Hindlimb muscle (tissue), 1 donor: ENCODE results near the gene ZNF569. TPM values are rescaled to one million over a fixed set of nuclear protein-coding genes. Genes with fewer than 3 reads are reported as not detected.
A peak's percentile ranks its signal among the peaks of the same experiment; 100 is the strongest.
"Not testable (repeated sequence)": the region's sequence is repeated elsewhere in the genome, so short reads cannot be mapped to it uniquely, and the experiment has no call there.

Experiments
- DNase-seq: peaks from one replicate; pipeline ENCODE4 v3.0.0-alpha.2; 2013
- polyA plus RNA-seq: library from polyadenylated mRNA; unstranded; fragments of 120-200 nt; gene quantifications from one replicate; pipeline ENCODE4 v1.2.1, GENCODE V29; 2013; ENCODE audit not compliant: insufficient read length

The ZNF569 gene
- polyA plus RNA-seq, 1 donor, result 8.4 TPM

GRCh38 chr19:37401078-37401477, 66.2 kb downstream of the ZNF569 start:
- no peak for DNase-seq

- not testable (repeated sequence) for DNase-seq
Measured at GRCh38 chr19:37391399-37391798, 75.8 kb downstream of the ZNF569 start.

- no peak for DNase-seq
Measured at GRCh38 chr19:37389234-37389633, 78.0 kb downstream of the ZNF569 start.

- peak; percentile 97 for DNase-seq
Measured at GRCh38 chr19:37370880-37371661, 96.2 kb downstream of the ZNF569 start, which contains the start of gene ZNF527. TSS of gene ZNF527 (plus strand) at chr19:37371099. CDS start at chr19:37374199, 3,100 bp downstream.

- not testable (repeated sequence) for DNase-seq
Measured at GRCh38 chr19:37370386-37370879, 96.8 kb downstream of the ZNF569 start.

- DNase-seq, result no peak
Measured at GRCh38 chr19:37362733-37363132, 104.5 kb downstream of the ZNF569 start.

- DNase-seq, result no peak
Measured at GRCh38 chr19:37361994-37362393, 105.2 kb downstream of the ZNF569 start.

Other genes starting within 250 kb of the ZNF569 start
- 10.6 TPM for gene ZNF383, start 249.2 kb downstream of the ZNF569 start, polyA plus RNA-seq
- 5.8 TPM for gene ZNF527, start 96.3 kb downstream of the ZNF569 start, polyA plus RNA-seq
- 6.6 TPM for gene ZNF570, start 1.9 kb upstream of the ZNF569 start, polyA plus RNA-seq
- 12.6 TPM for gene ZNF793, start 39.5 kb upstream of the ZNF569 start, polyA plus RNA-seq
- 6.7 TPM for gene ZNF571, start 127.3 kb upstream of the ZNF569 start, polyA plus RNA-seq
- gene ZNF540, start 127.4 kb upstream of the ZNF569 start, polyA plus RNA-seq, result 3.6 TPM
- 12.3 TPM for gene ZFP30, start 188.0 kb upstream of the ZNF569 start, polyA plus RNA-seq